HCT116 (cell line): ENCODE results near the gene PUSL1. TPM values are rescaled to one million over a fixed set of nuclear protein-coding genes. Genes with fewer than 3 reads are reported as not detected.
A peak's percentile ranks its signal among the peaks of the same experiment; 100 is the strongest.

Experiments used
- ATAC-seq: fragments of 200-7000 bp; cut with Tn5 transposase; 2 replicates; pipeline ENCODE4 v1.9.1; 2020; ENCODE audit warnings: mild to moderate bottlenecking, moderate library complexity
- BruUV-seq: library from RNA; stranded (reverse); fragments of 400-500 nt; replicated peaks from 2 replicates; lab custom pipeline; 2021; lab: Mats Ljungman, UMichigan
- CTCF ChIA-PET: fragments of 300-600 bp; sonication (Branson Sonifier 250); formaldehyde crosslinking; loops from one replicate; lab custom pipeline; 2021; ENCODE audit warnings: antibody characterized with exemption; lab: Charles Lee
- POLR2A ChIA-PET: fragments of 300-600, 350-600 bp; sonication (Branson Sonifier 250); formaldehyde crosslinking; loops from one replicate; lab custom pipeline; 2021; ENCODE audit warnings: antibody characterized with exemption; lab: Charles Lee
- RAD21 ChIA-PET, 2 experiments: fragments of 300-600 bp; sonication (Branson Sonifier 250); formaldehyde crosslinking; loops; one replicate each; lab custom pipeline; 2023; ENCODE audit warnings: low total read pairs in 2 of 2; ENCODE audit not compliant: uncharacterized antibody in 2 of 2, unreplicated experiment in 2 of 2, low non-redundant PET in 1 of 2; lab: Charles Lee
- DNase-seq: peaks from one replicate; pipeline ENCODE4 v3.0.0-alpha.2; 2010; ENCODE audit warnings: low read depth, low spot score
- H2AFZ ChIP-seq: fragments of 200-600 bp; shearing (Covaris generic), sonication (generic); 2 replicates; pipeline ENCODE4 v1.6.1; 2017; ENCODE audit warnings: low read depth, mixed run types, mixed read lengths, antibody characterized with exemption, low read length; ENCODE audit not compliant: poor library complexity, severe bottlenecking
- H3K27ac ChIP-seq: 2 replicates; pipeline ENCODE4 v1.5.1; 2012; ENCODE audit warnings: low read depth, low read length
- H3K27me3 ChIP-seq: fragments of 200-600 bp; sonication (generic); 2 replicates; pipeline ENCODE4 v1.6.1; 2016; ENCODE audit warnings: mixed run types, low read length, mixed read lengths; ENCODE audit not compliant: insufficient read depth
- H3K36me3 ChIP-seq, 2 experiments: fragments of 200-500 bp in 1 of 2; fragments of 200-600 bp in 1 of 2; sonication (Bioruptor generic) in 1 of 2; sonication (generic) in 1 of 2; 2 replicates each; pipeline versions ENCODE4 v1.5.1 to v1.6.1; 2014 to 2016; ENCODE audit warnings: low read length in 2 of 2, inconsistent platforms in 1 of 2, mixed read lengths in 1 of 2, mixed run types in 1 of 2; ENCODE audit not compliant: insufficient read depth in 2 of 2, control insufficient read depth in 1 of 2
- H3K4me1 ChIP-seq, 2 experiments: fragments of 200-600 bp in 1 of 2; sonication (generic) in 1 of 2; 2 replicates each; pipeline versions ENCODE4 v1.5.1 to v1.6.1; 2012 to 2017; ENCODE audit warnings: low read length in 2 of 2, inconsistent platforms in 1 of 2, mild to moderate bottlenecking in 1 of 2, mixed read lengths in 1 of 2, mixed run types in 1 of 2, moderate library complexity in 1 of 2; ENCODE audit not compliant: insufficient read depth in 2 of 2, control insufficient read depth in 1 of 2
- H3K4me2 ChIP-seq: fragments of 200-600 bp; sonication (generic); 2 replicates; pipeline ENCODE4 v1.6.1; 2017; ENCODE audit warnings: mixed run types, low read length, mixed read lengths
- H3K4me3 ChIP-seq, 2 experiments: fragments of 200-600 bp in 1 of 2; sonication (generic) in 1 of 2; replicated peaks in 1 of 2; 2 replicates each; pipeline ENCODE4 v1.5.1; 2011 to 2016; ENCODE audit warnings: low read length in 2 of 2, control low read depth in 1 of 2, low read depth in 1 of 2, mild to moderate bottlenecking in 1 of 2, mixed read lengths in 1 of 2, mixed run types in 1 of 2
- H3K79me2 ChIP-seq: fragments of 200-600 bp; sonication (generic); 2 replicates; pipeline ENCODE4 v1.6.1; 2017; ENCODE audit warnings: mild to moderate bottlenecking, mixed run types, low read length, moderate library complexity, mixed read lengths; ENCODE audit not compliant: insufficient read depth
- H3K9ac ChIP-seq: fragments of 200-600 bp; sonication (generic); 2 replicates; pipeline ENCODE4 v1.6.1; 2016; ENCODE audit warnings: low read length, mixed read lengths
- H3K9me2 ChIP-seq: fragments of 200-600 bp; sonication (generic), shearing (Covaris generic); 2 replicates; pipeline ENCODE4 v1.6.1; 2017; ENCODE audit warnings: mixed run types, mild to moderate bottlenecking, moderate library complexity; ENCODE audit not compliant: insufficient read depth
- H3K9me3 ChIP-seq, 2 experiments: fragments of 200-500 bp in 1 of 2; fragments of 200-600 bp in 1 of 2; sonication (Bioruptor generic) in 1 of 2; sonication (generic) in 1 of 2; 2 replicates each; pipeline ENCODE4 v1.6.1; 2014 to 2017; ENCODE audit warnings: low read length in 2 of 2, mixed read lengths in 2 of 2, inconsistent platforms in 1 of 2, low read depth in 1 of 2, mild to moderate bottlenecking in 1 of 2, mixed run types in 1 of 2, moderate library complexity in 1 of 2; ENCODE audit not compliant: control insufficient read depth in 1 of 2, insufficient read depth in 1 of 2
- H4K20me1 ChIP-seq: fragments of 200-600 bp; sonication (generic), shearing (Covaris generic); 2 replicates; pipeline ENCODE4 v1.6.1; 2017; ENCODE audit warnings: mixed run types, mild to moderate bottlenecking, moderate library complexity; ENCODE audit not compliant: insufficient read depth
- POLR2A ChIP-seq: IDR thresholded peaks from 2 replicates; pipeline ENCODE4 v1.7.0; 2011; ENCODE audit warnings: borderline replicate concordance; ENCODE audit not compliant: insufficient read depth, insufficient read length; ENCODE audit errors: extremely low read depth
- RAD21 ChIP-seq: IDR thresholded peaks from 2 replicates; pipeline ENCODE4 v1.6.1; 2012; ENCODE audit warnings: low read depth, mild to moderate bottlenecking
- intact Hi-C: fragments of 100-400 bp; cut with micrococcal nuclease; formaldehyde crosslinking; loops from 2 replicates; pipeline ENCODE4 v1.10.0; 2022
- total RNA-seq: library from RNA; stranded (reverse); gene quantifications from one replicate; pipeline ENCODE4 v1.2.1, GENCODE V29; 2021; ENCODE audit not compliant: unreplicated experiment
- TF ChIP-seq, protein P1 (sequence below): IDR thresholded peaks from 2 replicates; pipeline ENCODE4 v1.6.1; 2011; ENCODE audit warnings: mild to moderate bottlenecking, low read length, moderate library complexity; ENCODE audit not compliant: insufficient replicate concordance; ENCODE audit errors: extremely low read depth

PUSL1 gene
- total RNA-seq, 1 experiment from 2014 or later, result 47.2 TPM

DNA sequence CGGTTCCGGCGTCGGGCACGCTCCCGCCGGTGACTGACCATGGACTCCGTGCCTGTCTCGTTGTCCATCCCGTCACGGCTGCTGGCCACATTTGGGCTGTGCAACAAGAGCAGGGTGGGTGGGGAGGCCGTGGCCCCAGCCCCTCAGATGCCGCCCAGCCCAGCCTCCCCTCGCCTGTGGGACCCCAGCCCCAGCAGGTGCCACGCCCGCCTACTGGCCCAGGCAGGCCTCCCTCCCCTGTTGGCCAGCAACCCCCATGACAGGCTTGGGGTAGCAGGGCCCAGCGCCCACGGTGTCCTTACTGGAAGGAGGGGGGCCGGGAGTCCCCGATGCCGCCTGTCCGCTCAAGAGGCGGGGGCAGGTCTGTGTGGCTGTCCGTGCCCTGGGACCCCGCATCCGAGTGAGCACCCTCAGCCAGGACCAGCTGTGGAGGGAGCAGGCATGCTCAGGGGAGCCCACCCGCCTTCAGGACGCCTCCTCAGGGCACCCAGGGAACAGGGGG is 33.7 kb downstream of the PUSL1 start (continued):
- TF ChIP-seq, protein P1, sequence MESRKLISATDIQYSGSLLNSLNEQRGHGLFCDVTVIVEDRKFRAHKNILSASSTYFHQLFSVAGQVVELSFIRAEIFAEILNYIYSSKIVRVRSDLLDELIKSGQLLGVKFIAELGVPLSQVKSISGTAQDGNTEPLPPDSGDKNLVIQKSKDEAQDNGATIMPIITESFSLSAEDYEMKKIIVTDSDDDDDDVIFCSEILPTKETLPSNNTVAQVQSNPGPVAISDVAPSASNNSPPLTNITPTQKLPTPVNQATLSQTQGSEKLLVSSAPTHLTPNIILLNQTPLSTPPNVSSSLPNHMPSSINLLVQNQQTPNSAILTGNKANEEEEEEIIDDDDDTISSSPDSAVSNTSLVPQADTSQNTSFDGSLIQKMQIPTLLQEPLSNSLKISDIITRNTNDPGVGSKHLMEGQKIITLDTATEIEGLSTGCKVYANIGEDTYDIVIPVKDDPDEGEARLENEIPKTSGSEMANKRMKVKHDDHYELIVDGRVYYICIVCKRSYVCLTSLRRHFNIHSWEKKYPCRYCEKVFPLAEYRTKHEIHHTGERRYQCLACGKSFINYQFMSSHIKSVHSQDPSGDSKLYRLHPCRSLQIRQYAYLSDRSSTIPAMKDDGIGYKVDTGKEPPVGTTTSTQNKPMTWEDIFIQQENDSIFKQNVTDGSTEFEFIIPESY, result no peak
- TF ChIP-seq RAD21, result no peak
- no peak for TF ChIP-seq POLR2A

DNA sequence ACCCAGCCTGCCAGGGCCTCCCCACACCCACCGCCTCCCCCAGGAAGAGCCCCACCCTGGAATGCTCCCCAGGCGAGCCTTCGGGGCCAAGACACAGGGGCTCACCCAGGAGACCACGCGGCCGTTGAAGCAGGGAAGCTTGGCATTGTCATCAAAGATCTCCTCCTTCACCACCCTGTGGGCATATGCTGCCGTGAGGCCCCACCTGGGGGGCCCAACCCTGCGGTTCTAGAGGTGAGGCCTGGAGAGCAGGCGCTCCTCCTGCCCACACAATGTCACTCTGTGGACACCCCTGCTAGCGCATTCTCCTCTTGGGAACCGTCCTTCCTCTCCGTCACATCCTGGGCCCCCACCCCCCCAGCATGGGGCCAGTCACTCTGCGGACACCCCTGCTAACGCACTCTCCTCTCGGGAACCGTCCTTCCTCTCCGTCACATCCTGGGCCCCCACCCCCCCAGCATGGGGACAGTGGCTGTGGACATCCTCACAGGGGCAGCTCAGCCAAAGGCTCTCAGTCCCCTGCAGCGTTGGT is 34.3 kb downstream of the PUSL1 start:
- Histone ChIP-seq H3K27ac (peak overlapping the region; percentile 100; the same call in 1 of the 2 replicates), H2AFZ (no peak overlapping the region), H3K36me3 (peaks cover 7 to 30% of the 10 kb centered on the region in 2 experiments; a peak in 3 of 4 replicates), H3K79me2 (peaks cover 70% of the 10 kb centered on the region), H3K4me2 (peak overlapping the region; percentile 96; the same call in 1 of the 2 replicates), H3K9me2 (no peaks in the 10 kb centered on the region), H3K27me3 (no peaks in the 10 kb centered on the region), H3K4me3 (no peak overlapping the region), H3K9ac (no peak overlapping the region; the same call in 1 of the 2 replicates), H3K9me3 (no peaks in the 10 kb centered on the region), H4K20me1 (peaks cover under 1% of the 10 kb centered on the region; the same call in 1 of the 2 replicates), H3K4me1 (peaks cover 41 to 66% of the 10 kb centered on the region in 2 experiments)
- CTCF ChIA-PET, result no interaction called here
- RAD21 ChIA-PET, result no interaction called here
- DNase-seq (no peak), ATAC-seq (no peak)
- TF ChIP-seq, protein P1, result no peak
- intact Hi-C loops, result loop anchor here (10.0 kb wide), 1 partner anchor 272 kb away; the partner anchor contains the start of gene MIB2
- no TSS peak for BruUV-seq
- POLR2A ChIA-PET, result no interaction called here
